HepG2 (cell line): ENCODE measurements around the gene PHKG2. TPM values are rescaled to one million over a fixed set of nuclear protein-coding genes. Genes with fewer than 3 reads are reported as not detected.

Experiments used
- ATF3 ChIP-seq: sonication (generic); formaldehyde crosslinking; IDR thresholded peaks from 2 replicates; pipeline ENCODE4 v1.4.0; 2020; ENCODE audit warnings: missing genetic modification reagents
- CCDC6 ChIP-seq: sonication (generic); formaldehyde crosslinking; IDR thresholded peaks from 2 replicates; pipeline ENCODE4 v1.8.1; 2022; ENCODE audit warnings: mild to moderate bottlenecking, missing genetic modification reagents, moderate library complexity
- CREM ChIP-seq, 2 experiments: sonication (generic) in 1 of 2; formaldehyde crosslinking in 1 of 2; IDR thresholded peaks; 2 replicates each; pipeline versions ENCODE4 v1.4.0 to v1.6.1; 2016 to 2020; ENCODE audit warnings: antibody characterized with exemption in 1 of 2, mild to moderate bottlenecking in 1 of 2, missing genetic modification reagents in 1 of 2
- FOXA3 ChIP-seq: IDR thresholded peaks from 2 replicates; pipeline ENCODE4 v1.6.1; 2016; ENCODE audit warnings: missing genetic modification reagents, missing compliant biosample characterization
- HOXA9 ChIP-seq: sonication (generic); formaldehyde crosslinking; IDR thresholded peaks from 2 replicates; pipeline ENCODE4 v1.8.1; 2022; ENCODE audit warnings: missing genetic modification reagents, mild to moderate bottlenecking, moderate library complexity, borderline replicate concordance
- LBX2 ChIP-seq: sonication (generic); formaldehyde crosslinking; IDR thresholded peaks from 2 replicates; pipeline ENCODE4 v1.5.0; 2020; ENCODE audit warnings: missing genetic modification reagents, mild to moderate bottlenecking, borderline replicate concordance
- MZF1 ChIP-seq: sonication (generic); formaldehyde crosslinking; IDR thresholded peaks from 2 replicates; pipeline ENCODE4 v1.8.1; 2023; ENCODE audit warnings: mild to moderate bottlenecking, missing genetic modification reagents, borderline replicate concordance
- NFIB ChIP-seq: sonication (generic); formaldehyde crosslinking; IDR thresholded peaks from 2 replicates; pipeline ENCODE4 v1.9.0; 2021; ENCODE audit warnings: missing genetic modification reagents, mild to moderate bottlenecking, borderline replicate concordance
- PRDM4 ChIP-seq: sonication (generic); formaldehyde crosslinking; IDR thresholded peaks from 2 replicates; pipeline ENCODE4 v1.9.0; 2021; ENCODE audit warnings: missing genetic modification reagents, borderline replicate concordance
- RBFOX2 ChIP-seq: fragments of 200-400 bp; formaldehyde crosslinking; IDR thresholded peaks from 2 replicates; pipeline ENCODE4 v1.6.1; 2017; ENCODE audit warnings: low read depth, mild to moderate bottlenecking, low read length
- SP1 ChIP-seq, 2 experiments: fragments of 450-650 bp in 1 of 2; sonication (generic) in 1 of 2; formaldehyde crosslinking in 1 of 2; IDR thresholded peaks; 2 replicates each; pipeline versions ENCODE4 v1.4.0 to v1.6.1; 2016 to 2020; ENCODE audit warnings: missing genetic modification reagents in 1 of 2
- TRAFD1 ChIP-seq: sonication (generic); formaldehyde crosslinking; IDR thresholded peaks from 2 replicates; pipeline ENCODE4 v1.5.1; 2020; ENCODE audit warnings: missing genetic modification reagents, mild to moderate bottlenecking, borderline replicate concordance
- ZFY ChIP-seq: sonication (generic); formaldehyde crosslinking; IDR thresholded peaks from 2 replicates; pipeline ENCODE4 v1.4.0; 2020; ENCODE audit warnings: missing genetic modification reagents
- ZNF33A ChIP-seq: sonication (generic); formaldehyde crosslinking; IDR thresholded peaks from 2 replicates; pipeline ENCODE4 v1.5.1; 2020; ENCODE audit warnings: missing genetic modification reagents, mild to moderate bottlenecking, moderate library complexity, borderline replicate concordance
- ZNF766 ChIP-seq: sonication (generic); formaldehyde crosslinking; IDR thresholded peaks from 2 replicates; pipeline ENCODE4 v1.5.0; 2020; ENCODE audit warnings: missing genetic modification reagents, borderline replicate concordance
- ZNF768 ChIP-seq: sonication (generic); formaldehyde crosslinking; IDR thresholded peaks from 2 replicates; pipeline ENCODE4 v1.4.0; 2020; ENCODE audit warnings: missing genetic modification reagents
- ZNF883 ChIP-seq: sonication (generic); formaldehyde crosslinking; IDR thresholded peaks from 2 replicates; pipeline ENCODE4 v1.5.1; 2020; ENCODE audit warnings: mild to moderate bottlenecking, missing genetic modification reagents; ENCODE audit errors: not compliant biosample characterization
- ZUFSP ChIP-seq: sonication (generic); formaldehyde crosslinking; IDR thresholded peaks from 2 replicates; pipeline ENCODE4 v1.9.0; 2021; ENCODE audit warnings: missing genetic modification reagents, mild to moderate bottlenecking, borderline replicate concordance
- polyA plus RNA-seq, 8 experiments: library from polyadenylated mRNA; depleted of rRNA in 3 of 8; stranded (reverse) in 7 of 8; unstranded in 1 of 8; fragments of >200 nt; fragmentation: Illumina TruSeq in 4 of 8; extraction: Trizol in 4 of 8; gene quantifications; 2 replicates each; pipeline versions ENCODE4 v1.2.1 to v1.2.3, GENCODE V29; 2011 to 2016; ENCODE audit warnings: low read depth in 4 of 8, missing spikeins in 1 of 8, mixed read lengths in 1 of 8; ENCODE audit not compliant: insufficient read depth in 1 of 8
- total RNA-seq, 5 experiments: library from RNA; depleted of rRNA; stranded (reverse); fragments of >200 nt; fragmentation: Illumina TruSeq; extraction: Trizol; gene quantifications; 2 replicates each; pipeline ENCODE4 v1.2.3, GENCODE V29; 2016; ENCODE audit warnings: low read depth in 1 of 5
- TF ChIP-seq, protein P1 (sequence below): sonication (generic); formaldehyde crosslinking; IDR thresholded peaks from 2 replicates; pipeline ENCODE4 v1.5.1; 2020; ENCODE audit warnings: mild to moderate bottlenecking, missing genetic modification reagents, borderline replicate concordance

The PHKG2 gene
- total and polyA plus RNA-seq, 2 of the 13 experiments (the other 11 are each of a cell fraction or from before 2014, with no cell fraction given) = 37.4 to 42.1 TPM

DNA sequence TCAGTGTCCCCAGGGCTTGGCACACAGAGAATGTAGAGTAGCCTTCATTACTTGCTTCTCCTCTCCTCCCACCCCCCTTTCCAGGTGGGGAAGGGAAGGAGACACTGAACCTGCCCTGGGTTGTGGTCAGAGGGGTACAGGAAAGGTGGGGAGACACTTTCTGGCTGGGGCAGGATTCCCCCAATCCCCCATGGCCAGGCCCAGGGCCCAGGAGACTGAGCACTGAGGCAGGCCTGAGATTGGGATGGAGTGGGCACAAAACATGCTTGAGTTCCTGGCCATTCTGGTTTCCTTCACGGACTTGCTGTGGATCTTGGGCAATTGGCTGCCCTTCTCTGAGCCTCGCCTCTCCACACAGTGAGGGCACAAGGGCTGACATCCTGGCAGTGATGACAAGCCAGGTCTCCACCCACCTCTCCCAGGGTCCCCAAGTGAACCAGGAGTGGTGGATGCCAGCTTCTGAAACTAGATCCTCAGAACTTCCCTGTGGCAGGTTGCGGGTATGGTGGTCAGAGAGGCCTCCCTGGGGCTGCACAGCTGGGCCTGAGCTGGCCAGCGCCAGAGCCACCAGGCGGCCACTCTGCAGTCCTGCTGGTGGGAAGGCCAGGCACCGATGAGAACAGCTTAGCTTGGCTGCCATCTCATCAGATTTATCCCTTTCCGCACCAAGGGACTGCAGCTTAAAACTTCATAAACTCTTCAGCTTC, 29.5 kb downstream of the PHKG2 start (continued):
- TF ChIP-seq, protein P1, sequence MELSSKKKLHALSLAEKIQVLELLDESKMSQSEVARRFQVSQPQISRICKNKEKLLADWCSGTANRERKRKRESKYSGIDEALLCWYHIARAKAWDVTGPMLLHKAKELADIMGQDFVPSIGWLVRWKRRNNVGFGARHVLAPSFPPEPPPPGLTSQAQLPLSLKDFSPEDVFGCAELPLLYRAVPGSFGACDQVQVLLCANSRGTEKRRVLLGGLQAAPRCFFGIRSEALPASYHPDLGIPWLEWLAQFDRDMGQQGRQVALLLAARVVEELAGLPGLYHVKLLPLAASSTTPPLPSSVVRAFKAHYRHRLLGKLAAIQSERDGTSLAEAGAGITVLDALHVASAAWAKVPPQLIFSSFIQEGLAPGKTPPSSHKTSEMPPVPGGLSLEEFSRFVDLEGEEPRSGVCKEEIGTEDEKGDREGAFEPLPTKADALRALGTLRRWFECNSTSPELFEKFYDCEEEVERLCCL = no peak
- TF ChIP-seq CREM (IDR thresholded peaks at IDR 0.05) (no peak), CREM (CRISPR knock-in tag; IDR thresholded peaks at IDR 0.05) (no peak), ZNF766 (CRISPR knock-in tag) (peak; percentile 55; the same call in 1 of the 2 replicates), TRAFD1 (no peak), ATF3 (CRISPR knock-in tag) (no peak), ZNF883 (CRISPR knock-in tag) (peak; percentile 24), LBX2 (CRISPR knock-in tag) (no peak), ZNF768 (CRISPR knock-in tag) (peak; percentile 91), MZF1 (no peak), NFIB (CRISPR knock-in tag) (0 out of 2 replicates have a peak, but pooled peaks have one; percentile 14), HOXA9 (CRISPR knock-in tag) (no peak), SP1 (IDR thresholded peaks at IDR 0.05) (no peak), SP1 (CRISPR knock-in tag; IDR thresholded peaks at IDR 0.05) (no peak), ZFY (CRISPR knock-in tag) (peak; percentile 47; the same call in 1 of the 2 replicates), FOXA3 (CRISPR knock-in tag) (no peak), CCDC6 (peak; percentile 52; the same call in 1 of the 2 replicates), RBFOX2 (peak; percentile 64), ZUFSP (CRISPR knock-in tag) (no peak), ZNF33A (CRISPR knock-in tag) (no peak), PRDM4 (CRISPR knock-in tag) (no peak)
